HG03457 (cell line): Measurements from ENCODE around the gene MFAP3L.
"Not testable (repeated sequence)": the region's sequence is repeated elsewhere in the genome, so short reads cannot be mapped to it uniquely, and the experiment has no call there.

Experiments
- ATAC-seq: cut with Tn5 transposase; IDR thresholded peaks from one replicate; pipeline ENCODE4 v1.9.1; 2021; ENCODE audit warnings: moderate number of reproducible peaks; ENCODE audit not compliant: unreplicated experiment

MFAP3L gene

GRCh38 chr4:170026253-170027021 is at the start of gene MFAP3L:
MFAP3L (minus strand) TSS chr4:170026395; CDS start chr4:170005877, 20,518 bp downstream.
- ATAC-seq = peak; percentile 80

GRCh38 chr4:170071196-170071595 is 45.0 kb upstream of the MFAP3L start:
- ATAC-seq = no peak

GRCh38 chr4:170068438-170069128 is 42.4 kb upstream of the MFAP3L start:
- ATAC-seq = no peak

- ATAC-seq = no peak
Observed at GRCh38 chr4:170059421-170059820, 33.2 kb upstream of the MFAP3L start.

GRCh38 chr4:170058826-170059225 is 32.6 kb upstream of the MFAP3L start:
- ATAC-seq = no peak

- no peak for ATAC-seq
Observed at GRCh38 chr4:170057866-170058265, 31.7 kb upstream of the MFAP3L start.

GRCh38 chr4:170052919-170053318 is 26.7 kb upstream of the MFAP3L start:
- ATAC-seq = no peak

- no peak for ATAC-seq
Observed at GRCh38 chr4:170051402-170051801, 25.2 kb upstream of the MFAP3L start.

GRCh38 chr4:170049766-170050165 is 23.6 kb upstream of the MFAP3L start:
- ATAC-seq = no peak

GRCh38 chr4:170047771-170048354 is 21.7 kb upstream of the MFAP3L start:
- no peak for ATAC-seq

- not testable (repeated sequence) for ATAC-seq
Observed at GRCh38 chr4:170046156-170046555, 20.0 kb upstream of the MFAP3L start.

GRCh38 chr4:170040031-170040680 is 14.0 kb upstream of the MFAP3L start:
- ATAC-seq = no peak

- no peak for ATAC-seq
Observed at GRCh38 chr4:170038769-170039168, 12.6 kb upstream of the MFAP3L start.

GRCh38 chr4:170038232-170038631 is 12.0 kb upstream of the MFAP3L start:
- no peak for ATAC-seq

GRCh38 chr4:170037481-170037880 is 11.3 kb upstream of the MFAP3L start:
- no peak for ATAC-seq

- no peak for ATAC-seq
Observed at GRCh38 chr4:170035845-170036244, 9.7 kb upstream of the MFAP3L start.

GRCh38 chr4:170035231-170035630 is 9.0 kb upstream of the MFAP3L start:
- ATAC-seq = no peak

GRCh38 chr4:170033999-170034398 is 7.8 kb upstream of the MFAP3L start:
- no peak for ATAC-seq

GRCh38 chr4:170030121-170030520 is 3.9 kb upstream of the MFAP3L start:
- no peak for ATAC-seq

GRCh38 chr4:170027181-170027829 is 1.1 kb upstream of the MFAP3L start:
- ATAC-seq = peak; percentile 60
